Measurements from ENCODE around the gene ARIH2.

Gene ARIH2

DNA sequence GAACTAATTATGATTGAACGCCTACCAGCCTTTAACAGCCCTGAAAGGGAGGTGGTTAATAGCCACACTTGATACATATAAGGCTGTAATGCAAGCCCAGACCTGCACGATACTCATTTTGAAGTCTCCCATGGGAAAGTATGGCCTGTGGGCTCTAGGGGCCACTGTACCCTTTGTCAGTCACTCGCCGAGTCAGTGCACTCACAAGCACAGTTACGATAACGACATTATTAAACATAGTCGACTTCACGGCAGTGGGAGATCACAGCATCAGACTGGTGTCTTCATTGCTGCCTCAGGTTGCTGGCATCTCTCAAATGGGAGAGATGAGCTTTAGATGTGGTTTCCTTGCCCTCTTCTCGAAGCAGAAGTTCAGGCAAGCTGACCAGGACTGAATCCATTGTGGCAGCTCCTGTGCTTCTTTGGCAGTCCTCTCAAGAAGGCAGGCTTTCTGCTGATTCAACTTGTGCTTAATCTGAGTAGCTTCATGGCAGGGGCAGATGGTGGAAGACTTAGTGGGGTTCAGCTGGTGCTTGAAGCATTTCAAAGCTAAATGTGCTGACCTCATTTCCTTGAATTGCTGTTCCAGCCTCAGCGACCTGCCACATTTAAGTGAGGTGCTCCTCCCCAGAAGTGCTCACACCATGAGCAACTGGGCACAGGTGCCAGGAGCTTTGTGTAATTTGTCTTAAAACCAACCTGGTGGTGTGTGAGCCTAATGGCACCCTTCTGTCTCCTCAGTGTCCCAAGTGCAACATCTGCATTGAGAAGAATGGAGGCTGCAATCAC is 55.6 kb downstream of the ARIH2 start:
- no peak for FAIRE-seq

DNA sequence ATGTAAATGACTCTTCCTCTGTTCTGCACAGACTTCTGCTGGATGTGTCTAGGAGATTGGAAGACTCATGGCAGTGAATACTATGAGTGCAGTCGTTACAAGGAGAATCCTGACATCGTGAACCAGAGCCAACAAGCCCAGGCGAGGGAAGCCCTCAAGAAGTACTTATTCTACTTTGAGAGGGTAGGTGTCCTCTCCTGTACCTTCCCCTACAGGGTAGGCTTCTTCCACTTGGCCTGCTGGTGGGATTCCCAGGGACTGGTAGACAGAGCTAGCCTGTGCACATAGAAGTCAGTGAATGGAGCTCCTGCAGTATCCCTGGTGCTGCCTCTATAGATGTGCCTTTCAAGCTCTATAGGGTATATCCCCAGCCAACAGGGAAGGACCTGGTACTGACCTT is 60.8 kb downstream of the ARIH2 start:
- no peak for FAIRE-seq

GRCh38 chr3:48980295-48980694 is 61.7 kb downstream of the ARIH2 start:
- no peak for FAIRE-seq

GRCh38 chr3:48982016-48982415 is 63.4 kb downstream of the ARIH2 start:
- peak; percentile 59 for FAIRE-seq

DNA sequence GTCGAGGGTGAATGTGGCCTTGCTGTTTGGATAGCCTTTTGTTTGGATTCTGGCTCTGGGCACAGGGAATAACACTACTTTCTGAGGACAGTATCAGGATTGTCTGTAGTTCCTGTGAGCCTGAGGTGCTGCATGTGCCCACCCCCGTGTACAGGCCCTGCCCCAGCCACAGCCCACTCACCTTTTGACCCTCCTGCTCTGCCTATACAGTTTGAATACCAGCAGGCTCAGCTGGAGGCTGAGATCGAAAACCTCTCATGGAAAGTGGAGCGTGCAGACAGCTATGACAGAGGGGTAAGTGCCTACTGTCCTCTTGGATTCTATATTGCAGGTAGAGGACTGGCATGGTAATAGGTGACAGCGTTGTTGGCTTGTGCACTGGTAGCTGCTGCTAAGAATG is 64.0 kb downstream of the ARIH2 start:
- no peak for FAIRE-seq

DNA sequence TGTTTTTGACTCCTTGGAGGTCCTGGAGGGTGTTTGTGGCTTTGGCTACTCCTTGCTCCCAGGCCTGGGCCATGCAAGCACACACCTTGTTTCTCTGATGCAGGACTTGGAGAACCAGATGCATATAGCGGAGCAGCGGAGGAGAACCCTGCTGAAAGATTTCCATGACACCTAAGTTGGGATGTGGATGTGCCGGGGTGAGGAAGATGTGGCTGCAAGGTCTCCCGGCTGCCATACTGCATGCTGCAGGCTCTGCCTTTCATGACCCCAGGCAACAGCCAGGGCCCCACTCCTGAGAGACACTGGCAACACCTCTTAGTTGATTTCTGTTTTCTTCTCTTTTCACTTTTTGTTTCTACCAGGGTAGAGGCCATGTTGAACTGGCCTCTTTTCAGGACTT is 64.5 kb downstream of the ARIH2 start:
- no peak for FAIRE-seq

DNA sequence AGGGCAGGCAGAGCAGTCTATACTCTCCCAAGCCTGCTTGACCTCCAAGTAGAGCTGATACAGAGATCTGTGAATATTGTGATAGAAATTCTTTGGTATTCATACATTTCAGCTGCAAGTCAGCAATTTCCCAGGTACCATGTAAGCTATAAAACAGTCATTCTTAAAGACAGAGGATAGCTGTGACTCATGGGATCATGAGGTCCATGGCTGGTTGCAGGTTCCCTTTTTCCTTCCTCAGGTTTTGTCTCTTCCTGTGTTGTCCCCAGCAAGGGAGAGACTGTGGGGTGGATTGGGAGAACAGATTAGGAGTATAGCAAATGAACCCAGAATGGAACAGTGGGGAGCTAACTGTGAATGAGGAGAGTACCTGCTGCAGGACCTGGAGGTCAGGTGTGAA is 66.0 kb downstream of the ARIH2 start:
- no peak for FAIRE-seq

- no peak for FAIRE-seq
Measured at GRCh38 chr3:48985831-48986376, 67.3 kb downstream of the ARIH2 start.

DNA sequence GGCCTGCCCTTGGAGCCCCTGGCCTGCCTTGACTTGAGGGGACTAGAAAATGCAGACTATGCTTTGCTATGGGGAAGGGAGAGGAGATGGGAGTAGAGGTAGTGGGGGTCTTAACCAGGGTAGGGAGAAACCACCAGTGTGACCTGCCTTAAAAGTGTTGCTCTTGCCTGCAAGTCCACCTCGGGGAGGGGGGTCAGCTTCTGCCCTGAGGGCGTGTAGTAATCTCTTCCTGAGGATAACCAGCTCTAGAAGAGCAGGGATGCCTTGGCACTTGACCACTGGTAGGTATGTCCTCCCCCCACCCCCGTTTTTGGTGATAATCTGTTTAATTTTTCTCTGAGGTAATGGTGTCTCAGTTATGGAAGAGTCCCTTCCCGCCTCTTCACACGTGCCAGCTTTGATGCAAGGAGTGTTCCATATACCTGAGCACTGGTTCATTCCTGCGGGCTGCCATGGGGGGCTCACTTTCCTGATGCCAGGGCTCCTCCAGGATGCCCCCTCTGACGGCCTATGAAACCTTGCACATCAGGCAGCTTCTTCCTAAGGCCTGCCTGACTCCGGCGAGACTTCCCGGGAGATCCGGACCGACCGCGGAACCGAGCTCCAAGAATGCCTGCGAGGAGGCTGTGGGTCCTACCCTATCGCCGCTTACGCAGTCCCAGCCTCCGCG is 70.6 kb downstream of the ARIH2 start:
- no peak for FAIRE-seq

- FAIRE-seq, result no peak
Measured at GRCh38 chr3:48989796-48990635, 71.4 kb downstream of the ARIH2 start, which contains the start of gene P4HTM. Gene P4HTM, plus strand, starts transcription at chr3:48990241. Its CDS starts 16 bp downstream, at chr3:48990257.

- no peak for FAIRE-seq
Measured at GRCh38 chr3:48990636-48991469, 72.2 kb downstream of the ARIH2 start.

- FAIRE-seq, result no peak
Measured at GRCh38 chr3:48991851-48992545, 73.4 kb downstream of the ARIH2 start.

DNA sequence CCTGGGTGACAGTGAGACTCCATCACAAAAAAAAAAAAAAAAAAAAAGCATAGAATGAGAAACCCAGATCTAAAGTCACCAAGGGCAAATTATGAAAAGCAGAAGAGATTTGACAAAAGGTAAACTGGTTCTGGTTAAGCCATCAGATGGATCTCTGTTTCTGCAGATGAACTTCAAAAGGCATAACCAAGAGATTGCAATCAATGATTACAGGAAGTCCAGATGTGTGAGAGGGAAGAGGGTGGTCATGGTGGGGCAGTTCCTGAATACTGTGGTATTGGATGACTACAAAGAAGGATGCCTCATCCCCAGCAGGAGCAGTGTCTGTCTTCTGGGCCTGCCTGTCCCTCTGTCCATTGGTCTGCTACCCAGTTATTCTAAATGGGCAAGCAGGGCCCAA is 75.2 kb downstream of the ARIH2 start:
- no peak for FAIRE-seq

DNA sequence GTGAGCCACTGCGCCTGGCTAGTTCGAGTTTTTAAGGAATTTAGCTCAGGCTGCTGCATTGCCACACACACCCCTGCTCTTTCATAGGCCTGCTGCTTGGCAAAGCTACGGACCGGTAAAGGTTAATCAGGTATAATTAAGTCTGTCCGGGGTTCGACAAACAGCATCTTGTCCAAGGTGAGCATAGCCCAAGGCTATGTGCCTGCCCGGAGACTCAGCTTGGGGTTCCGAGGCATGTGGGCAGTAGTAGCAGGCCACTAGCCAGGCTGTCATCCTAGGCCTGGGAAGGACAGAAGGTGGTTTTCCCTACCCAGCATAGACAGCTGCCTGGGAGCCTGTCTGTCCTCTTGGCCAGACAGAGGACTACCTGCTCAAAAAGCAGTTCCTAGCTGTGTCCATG is 78.0 kb downstream of the ARIH2 start:
- FAIRE-seq, result no peak

GRCh38 chr3:48997102-48997635 is 78.5 kb downstream of the ARIH2 start:
- FAIRE-seq, result no peak

GRCh38 chr3:48997714-48998637 is 79.3 kb downstream of the ARIH2 start:
- no peak for FAIRE-seq

DNA sequence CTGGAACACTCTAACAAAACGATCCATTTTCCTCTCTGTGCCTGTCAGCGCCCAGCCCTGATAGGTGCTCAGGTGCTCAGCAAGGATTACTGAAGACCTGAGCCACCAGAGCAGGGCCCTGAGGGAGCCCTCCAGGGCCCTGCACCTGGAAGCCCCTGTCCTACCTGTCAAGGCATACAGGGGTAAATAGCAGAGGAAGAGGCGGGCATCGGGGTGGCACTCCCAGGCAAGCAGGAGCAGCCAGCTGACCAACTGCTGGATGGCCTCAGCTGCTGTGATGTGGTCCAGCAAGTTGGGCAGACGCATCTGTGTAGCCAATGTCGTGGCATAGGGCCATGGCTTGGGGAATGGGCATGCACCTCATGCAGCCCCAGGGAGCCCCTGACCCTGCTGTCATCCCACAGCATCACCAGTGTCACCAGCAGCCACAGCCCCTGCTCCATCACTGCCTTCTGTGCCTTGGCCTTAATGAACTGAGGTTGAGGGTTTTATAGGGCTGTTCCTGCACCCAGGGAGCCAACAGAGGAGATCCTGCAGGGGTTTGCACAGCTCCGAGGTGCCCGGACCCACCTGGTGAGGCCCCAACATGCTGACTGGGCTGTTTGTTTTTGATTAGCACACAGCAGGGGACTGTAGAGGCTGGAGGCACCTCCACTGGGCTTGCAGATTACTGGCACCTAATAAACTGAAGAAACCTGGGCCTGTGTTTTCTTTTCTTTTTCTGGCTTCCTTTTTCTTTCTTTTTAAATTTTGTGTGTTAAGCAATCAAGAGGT is 80.6 kb downstream of the ARIH2 start:
- FAIRE-seq, result no peak

- FAIRE-seq, result no peak
Measured at GRCh38 chr3:49001155-49001554, 82.5 kb downstream of the ARIH2 start.
